Suprapubic skin (tissue), 4 donors: ENCODE results near the gene IL36RN.

ENCODE experiments used
- CTCF ChIP-seq, 2 donors: fragments of 200-600 bp in 1 of 2; fragments of 450-650 bp in 1 of 2; sonication (generic) in 1 of 2; IDR thresholded peaks; one replicate each; pipeline ENCODE4 v1.5.1; 2016 to 2019; ENCODE audit warnings: antibody characterized with exemption in 2 of 2, mild to moderate bottlenecking in 1 of 2, moderate library complexity in 1 of 2
- EP300 ChIP-seq: sonication (generic); formaldehyde crosslinking; IDR thresholded peaks from one replicate; pipeline ENCODE4 v1.6.1; 2017; ENCODE audit warnings: antibody characterized with exemption
- POLR2A ChIP-seq, 2 donors: fragments of 450-650 bp; IDR thresholded peaks; one replicate each; pipeline ENCODE4 v1.6.1; 2017; ENCODE audit warnings: antibody characterized with exemption in 2 of 2, mild to moderate bottlenecking in 2 of 2, moderate library complexity in 2 of 2
- POLR2AphosphoS5 ChIP-seq, 3 donors: sonication (generic); formaldehyde crosslinking; IDR thresholded peaks; one replicate each; pipeline ENCODE4 v1.6.1; 2017; ENCODE audit warnings: antibody characterized with exemption in 3 of 3

GRCh38 chr2:113009622-113010021 lies 49.4 kb upstream of the IL36RN start:
- TF ChIP-seq CTCF (IDR thresholded peaks at IDR 0.05) (no peak), POLR2A (IDR thresholded peaks at IDR 0.05) (no peak), POLR2AphosphoS5 (IDR thresholded peaks at IDR 0.05) (no peak), EP300 (no peak)
